Gastrocnemius medialis (tissue), 4 donors: ENCODE measurements around the gene PARP1. TPM values are rescaled to one million over a fixed set of nuclear protein-coding genes. Genes with fewer than 3 reads are reported as not detected.

Source experiments
- ATAC-seq, 2 donors: fragments of 150-250 bp; one replicate each; pipeline ENCODE4 v1.9.1; 2016
- DNase-seq, 2 donors: peaks; one replicate each; pipeline ENCODE4 v3.0.0-alpha.2; 2019
- H3K27ac ChIP-seq, 4 donors: fragments of 200-600 bp; sonication (generic); 1 replicate in 1 of 4; 2 replicates in 3 of 4; pipeline ENCODE4 v1.5.1; 2016 to 2018; ENCODE audit warnings: mild to moderate bottlenecking in 2 of 4, moderate library complexity in 1 of 4
- H3K27me3 ChIP-seq, 3 donors: fragments of 200-600 bp; sonication (generic) in 2 of 3; 1 replicate in 1 of 3; 2 replicates in 2 of 3; pipeline versions ENCODE4 v1.5.1 to v1.6.0; 2016 to 2019; ENCODE audit warnings: mild to moderate bottlenecking in 1 of 3, moderate library complexity in 1 of 3
- H3K36me3 ChIP-seq, 2 donors: fragments of 200-600 bp; sonication (generic) in 1 of 2; one replicate each; pipeline ENCODE4 v1.5.1; 2017 to 2018
- H3K4me1 ChIP-seq, 2 donors: fragments of 200-600 bp; sonication (generic) in 1 of 2; one replicate each; pipeline ENCODE4 v1.5.1; 2016 to 2017; ENCODE audit warnings: mild to moderate bottlenecking in 2 of 2
- H3K4me3 ChIP-seq, 4 donors: fragments of 200-600 bp; sonication (generic) in 3 of 4; 1 replicate in 1 of 4; 2 replicates in 3 of 4; pipeline ENCODE4 v1.5.1; 2016 to 2019; ENCODE audit warnings: mild to moderate bottlenecking in 2 of 4
- H3K9me3 ChIP-seq, 3 donors: fragments of 200-600 bp; sonication (generic) in 2 of 3; 1 replicate in 1 of 3; 2 replicates in 2 of 3; pipeline ENCODE4 v1.5.1; 2016 to 2019
- CTCF ChIP-seq, 5 experiments: fragments of 450-650 bp in 3 of 5; fragments of 200-600 bp in 2 of 5; sonication (generic) in 2 of 5; IDR thresholded peaks in 4 of 5; conservative IDR thresholded peaks in 1 of 5; 1 replicate in 4 of 5; 2 replicates in 1 of 5; pipeline ENCODE4 v1.5.1; 2016 to 2019; ENCODE audit warnings: antibody characterized with exemption in 5 of 5, mild to moderate bottlenecking in 3 of 5, moderate library complexity in 3 of 5
- POLR2A ChIP-seq, 2 donors: fragments of 450-650 bp; IDR thresholded peaks; one replicate each; pipeline ENCODE4 v1.6.1; 2017; ENCODE audit warnings: antibody characterized with exemption in 2 of 2, mild to moderate bottlenecking in 2 of 2, moderate library complexity in 2 of 2
- in situ Hi-C, 4 donors: fragments of 200-750 bp; cut with MboI; loops; one replicate each; pipeline versions ENCODE4 v1.15.0 to v1.8.0; 2017; ENCODE audit warnings: low sequenced_read_pairs in 4 of 4
- intact Hi-C: fragments of 100-400 bp; cut with DNase I; formaldehyde crosslinking; loops from one replicate; pipeline ENCODE4 v1.15.1; 2023; ENCODE audit warnings: low total_unique reads
- total RNA-seq, 4 donors: library from RNA; depleted of rRNA; stranded (reverse); fragments of >200 nt; gene quantifications; one replicate each; pipeline versions ENCODE4 v1.1.0 to v1.2.3, GENCODE V29; 2016

The PARP1 gene
- total RNA-seq, 4 donors from 2014 or later, result 63.8 to 117 (median 99.7) TPM

DNA sequence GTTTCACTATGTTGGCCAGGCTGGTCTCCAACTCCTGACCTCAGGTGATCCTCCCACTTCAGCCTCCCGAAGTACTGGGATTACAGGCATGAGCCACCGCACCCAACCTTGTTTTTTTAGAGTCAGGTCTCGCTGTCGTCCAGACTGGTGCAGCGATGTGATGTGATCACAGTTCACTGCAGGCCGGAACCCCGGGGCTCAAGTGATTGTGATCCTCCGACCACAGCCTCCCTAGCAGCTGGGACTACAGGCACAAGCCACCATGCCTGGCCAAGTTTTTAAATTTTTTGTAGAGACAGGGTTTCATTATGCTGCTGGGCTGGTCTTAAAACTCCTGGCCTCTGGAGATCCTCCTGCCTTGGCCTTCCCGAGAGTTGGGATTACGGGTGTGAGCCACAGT is 52.9 kb downstream of the PARP1 start:
- intact Hi-C loops (no loop called here), in situ Hi-C loops (no loop called here)
- Histone ChIP-seq H3K4me3 (no peak overlapping the region), H3K27me3 (no peaks in the 10 kb centered on the region), H3K4me1 (peaks cover 12 to 16% of the 10 kb centered on the region in 2 donors), H3K9me3 (no peaks in the 10 kb centered on the region), H3K36me3 (peaks cover 0 to 10% of the 10 kb centered on the region in 2 donors), H3K27ac (no peak overlapping the region)
- TF ChIP-seq CTCF (IDR thresholded peaks at IDR 0.05 in 4 of 5, conservative IDR thresholded peaks at IDR 0.05 in 1 of 5) (no peak), POLR2A (IDR thresholded peaks at IDR 0.05) (no peak)
- no peak for ATAC-seq
- DNase-seq, result no peak

- intact Hi-C loops (no loop called here), in situ Hi-C loops (no loop called here)
- Histone ChIP-seq H3K27ac (no peak overlapping the region), H3K36me3 (no peaks in the 10 kb centered on the region), H3K27me3 (no peaks in the 10 kb centered on the region), H3K9me3 (no peaks in the 10 kb centered on the region), H3K4me1 (peaks cover 12 to 16% of the 10 kb centered on the region in 2 donors), H3K4me3 (no peak overlapping the region)
- no peak for TF ChIP-seq POLR2A (IDR thresholded peaks at IDR 0.05)
- DNase-seq (no peak), ATAC-seq (no peak)
Measured at GRCh38 chr1:226353698-226354525, 54.0 kb downstream of the PARP1 start.

DNA sequence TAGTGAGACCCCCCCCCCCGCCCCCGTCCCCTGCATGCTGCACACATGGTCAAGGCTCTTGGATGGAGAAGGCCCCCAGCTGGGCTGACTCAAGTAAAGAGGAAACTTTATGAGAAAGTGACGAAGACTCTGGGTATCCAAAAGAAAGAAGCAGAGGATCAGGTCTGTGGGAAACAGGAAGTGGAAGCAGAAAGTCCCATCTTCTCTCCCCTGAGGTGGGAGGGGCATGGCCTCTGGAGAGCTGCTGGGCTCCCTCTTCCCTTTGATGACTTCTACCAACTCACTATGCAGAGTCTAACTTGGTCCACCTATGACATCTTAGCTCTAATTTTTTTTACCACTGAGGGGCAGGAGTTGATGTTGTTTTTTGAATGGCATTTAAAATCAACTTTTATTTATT is 56.2 kb downstream of the PARP1 start:
- H3K27ac ChIP-seq, result no peak overlapping the region
- H3K9me3 ChIP-seq, result no peaks in the 10 kb centered on the region
- no peak for TF ChIP-seq POLR2A (IDR thresholded peaks at IDR 0.05)
- no peak for TF ChIP-seq CTCF (IDR thresholded peaks at IDR 0.05 in 4 of 5, conservative IDR thresholded peaks at IDR 0.05 in 1 of 5)
- H3K4me1 ChIP-seq, result peaks cover 10 to 13% of the 10 kb centered on the region in 2 donors
- no peak overlapping the region for H3K4me3 ChIP-seq
- no peaks in the 10 kb centered on the region for H3K36me3 ChIP-seq
- intact Hi-C loops, result no loop called here
- in situ Hi-C loops, result no loop called here
- no peaks in the 10 kb centered on the region for H3K27me3 ChIP-seq
- DNase-seq (no peak), ATAC-seq (no peak)

- no peak for DNase-seq
- TF ChIP-seq CTCF (IDR thresholded peaks at IDR 0.05 in 4 of 5, conservative IDR thresholded peaks at IDR 0.05 in 1 of 5), result no peak
- Histone ChIP-seq H3K27me3 (no peaks in the 10 kb centered on the region), H3K36me3 (no peaks in the 10 kb centered on the region), H3K4me1 (peaks cover 0 to under 1% of the 10 kb centered on the region in 2 donors), H3K4me3 (no peak overlapping the region), H3K9me3 (no peaks in the 10 kb centered on the region), H3K27ac (no peak overlapping the region)
- intact Hi-C loops (no loop called here), in situ Hi-C loops (no loop called here)
- no peak for ATAC-seq
Measured at GRCh38 chr1:226350519-226350865, 57.4 kb downstream of the PARP1 start.

DNA sequence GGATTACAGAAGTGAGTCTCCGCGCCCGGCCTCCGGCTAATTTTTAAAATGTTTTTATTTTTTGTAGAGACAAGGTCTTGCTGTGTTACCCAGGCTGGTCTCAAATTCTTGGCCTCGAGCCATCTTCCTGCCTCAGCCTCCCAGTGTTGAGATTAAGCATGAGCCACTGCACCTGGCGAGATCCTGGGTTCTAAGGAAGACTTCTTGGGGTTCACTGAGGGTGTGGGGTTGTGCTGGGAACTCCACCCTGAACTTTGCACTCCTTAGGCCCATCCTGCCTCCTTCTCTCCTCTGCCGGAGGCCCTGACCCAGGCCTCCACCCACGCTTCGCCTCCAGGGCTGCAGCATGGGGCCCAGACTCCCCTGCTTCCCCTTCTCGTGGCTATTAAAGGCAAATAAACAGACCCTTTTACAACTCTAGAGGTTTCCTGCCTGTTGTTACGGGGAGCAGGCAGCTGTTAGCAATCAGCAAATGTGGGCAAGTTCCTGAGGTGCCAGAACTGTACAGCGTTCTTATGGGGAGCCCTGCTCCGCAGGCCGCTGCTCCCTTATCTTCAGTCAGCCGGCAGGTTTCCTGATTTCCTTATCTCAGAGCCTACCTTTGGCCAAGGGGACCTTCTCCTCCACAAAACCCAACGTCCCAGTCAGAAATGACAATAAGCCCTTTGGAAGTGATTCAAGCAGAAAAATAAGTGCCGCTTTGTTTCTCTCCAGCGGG is 57.9 kb downstream of the PARP1 start:
- H3K4me1 ChIP-seq, result no peaks in the 10 kb centered on the region
- H3K9me3 ChIP-seq, result no peaks in the 10 kb centered on the region
- H3K36me3 ChIP-seq, result no peaks in the 10 kb centered on the region
- H3K27me3 ChIP-seq, result no peaks in the 10 kb centered on the region
- no peak for TF ChIP-seq CTCF (IDR thresholded peaks at IDR 0.05 in 4 of 5, conservative IDR thresholded peaks at IDR 0.05 in 1 of 5)
- intact Hi-C loops, result no loop called here
- no peak overlapping the region for H3K4me3 ChIP-seq
- in situ Hi-C loops, result no loop called here
- ATAC-seq (no peak), DNase-seq (no peak)
- H3K27ac ChIP-seq, result no peak overlapping the region
